SKM-1 treated with dmso at 0.1 percent for 144 hours (cell line): ENCODE measurements around the gene ETFBKMT.

ENCODE experiments used
- DNase-seq: peaks from one replicate; lab custom pipeline; 2025; ENCODE audit not compliant: unreplicated experiment; lab: John Stamatoyannopoulos, UW

Gene ETFBKMT, protein sequence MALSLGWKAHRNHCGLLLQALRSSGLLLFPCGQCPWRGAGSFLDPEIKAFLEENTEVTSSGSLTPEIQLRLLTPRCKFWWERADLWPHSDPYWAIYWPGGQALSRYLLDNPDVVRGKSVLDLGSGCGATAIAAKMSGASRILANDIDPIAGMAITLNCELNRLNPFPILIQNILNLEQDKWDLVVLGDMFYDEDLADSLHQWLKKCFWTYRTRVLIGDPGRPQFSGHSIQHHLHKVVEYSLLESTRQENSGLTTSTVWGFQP

GRCh38 chr12:31659087-31659942, at the start of gene ETFBKMT:
TSS of gene ETFBKMT (plus strand) at chr12:31659688. CDS start at chr12:31661954, 2,266 bp downstream.
- peak; percentile 77 for DNase-seq

DNA sequence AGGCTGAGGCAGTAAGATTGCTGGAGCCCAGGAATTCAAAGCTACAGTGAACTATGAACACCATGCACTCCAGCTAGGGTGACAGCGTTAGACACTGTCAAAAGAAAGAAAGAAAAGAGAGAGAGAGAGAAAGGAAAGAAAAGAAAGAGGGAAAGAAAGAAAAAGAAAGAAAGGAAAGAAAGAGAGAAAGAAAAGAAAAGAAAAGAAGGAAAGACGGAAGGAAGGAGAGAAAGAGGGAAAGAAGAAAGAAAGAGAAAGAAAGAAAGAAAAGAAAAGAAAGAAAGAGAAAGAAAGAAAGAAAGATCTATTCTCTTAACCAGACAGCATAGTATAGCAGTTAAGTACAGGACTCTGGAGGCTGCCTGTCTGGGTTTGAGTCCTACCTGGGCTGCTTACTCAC, 46.7 kb upstream of the ETFBKMT start:
- no peak for DNase-seq

DNA sequence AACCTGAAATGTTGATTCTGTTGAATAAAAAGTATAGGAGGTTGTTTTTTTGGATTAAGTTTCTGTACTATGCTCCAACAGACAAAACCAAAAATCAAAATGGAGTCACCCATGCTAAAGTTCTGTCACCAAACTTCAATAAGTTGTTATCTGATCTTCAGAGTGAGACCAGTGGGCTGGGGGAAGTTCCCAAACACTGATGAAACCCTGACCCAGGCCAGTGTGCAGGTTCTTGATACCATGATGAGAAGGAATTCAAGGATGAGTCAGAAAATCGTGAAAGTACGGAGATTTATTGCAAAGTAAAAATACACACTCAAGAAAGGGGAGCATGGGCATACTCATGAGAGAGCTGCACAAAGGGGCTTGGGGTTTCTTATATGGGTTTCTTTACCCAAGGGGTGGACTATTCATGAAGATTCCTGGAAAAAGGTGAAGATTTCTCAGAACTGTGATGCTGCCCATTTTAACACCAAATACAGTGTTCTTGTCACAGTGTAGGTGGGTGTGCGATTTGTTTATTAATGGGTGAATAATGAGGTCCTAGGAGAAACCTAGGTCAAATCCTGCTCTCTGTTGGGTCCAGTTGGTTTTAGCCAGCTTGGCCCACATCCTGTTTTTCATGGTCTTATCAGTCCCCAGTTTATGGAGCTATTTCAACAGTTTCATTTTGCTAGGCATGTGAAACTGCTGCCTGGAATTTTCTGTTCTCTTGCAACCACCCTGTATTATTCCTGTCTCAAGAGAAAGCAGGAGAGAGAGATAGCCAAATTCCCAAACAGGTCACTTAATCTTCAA, 41.1 kb upstream of the ETFBKMT start:
- no peak for DNase-seq

- no peak for DNase-seq
Measured at GRCh38 chr12:31620311-31620710, 39.2 kb upstream of the ETFBKMT start.

GRCh38 chr12:31622038-31622437, 37.5 kb upstream of the ETFBKMT start:
- no peak for DNase-seq

DNA sequence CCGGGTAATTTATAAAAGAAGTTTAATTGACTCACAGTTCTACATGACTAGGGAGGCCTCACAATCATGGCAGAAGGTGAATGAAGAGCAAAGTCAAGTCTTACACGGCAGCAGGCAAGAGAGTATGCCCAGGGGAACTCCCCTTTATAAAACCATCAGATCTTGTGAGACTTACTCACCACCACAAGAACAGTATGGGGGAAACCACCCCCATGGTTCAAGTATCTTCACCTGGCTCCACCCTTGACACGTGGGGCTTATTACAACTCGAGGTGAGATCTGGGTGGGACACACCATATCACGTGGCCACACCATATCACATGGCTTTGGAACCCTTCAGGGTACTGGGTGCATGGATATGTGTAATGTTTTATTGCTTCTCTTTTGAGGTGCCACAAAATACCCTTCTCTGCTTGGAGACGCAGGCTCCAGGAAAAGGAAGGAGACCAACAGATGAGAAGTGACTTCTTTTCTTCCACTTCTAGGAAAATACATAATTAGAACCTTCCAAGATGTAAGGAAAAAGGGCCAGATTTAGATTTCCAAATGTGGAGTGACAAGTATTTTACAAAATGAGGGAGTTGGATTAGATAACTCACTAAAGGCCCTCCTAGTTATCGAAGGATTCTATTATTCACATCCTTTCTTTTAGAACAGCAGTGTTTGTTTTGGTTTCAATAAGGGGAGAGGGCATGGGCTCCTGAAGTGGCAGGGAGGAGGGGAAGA, 33.1 kb upstream of the ETFBKMT start:
- DNase-seq = no peak

DNA sequence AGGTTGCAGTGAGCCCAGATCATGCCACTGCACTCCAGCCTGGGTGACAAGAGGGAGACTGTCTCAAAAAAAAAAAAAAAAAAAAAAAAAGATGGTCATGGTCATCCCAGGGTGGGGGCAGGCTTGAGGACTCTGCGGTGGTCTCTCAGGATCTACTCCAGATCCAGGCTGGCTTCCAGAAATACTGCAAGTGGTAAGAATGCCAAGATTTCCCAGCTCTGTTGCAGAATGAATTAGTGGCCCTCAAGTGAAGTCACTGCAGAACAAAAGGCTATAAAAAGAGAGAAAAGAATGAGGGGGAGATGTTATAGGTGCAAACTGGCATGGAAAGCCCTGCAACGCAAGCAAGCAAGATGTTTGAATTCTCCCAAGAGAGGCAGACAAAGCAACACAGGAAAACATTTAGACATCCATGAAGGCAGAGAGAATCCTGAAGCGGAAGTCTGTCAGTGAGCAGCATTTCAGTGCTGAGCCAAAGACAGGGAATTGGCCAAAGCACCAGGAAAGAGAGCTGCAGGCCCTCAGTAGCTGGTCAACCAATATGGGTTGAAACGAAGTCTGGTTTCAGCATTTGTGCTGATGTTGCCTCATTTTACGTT, 31.9 kb upstream of the ETFBKMT start:
- DNase-seq = no peak

DNA sequence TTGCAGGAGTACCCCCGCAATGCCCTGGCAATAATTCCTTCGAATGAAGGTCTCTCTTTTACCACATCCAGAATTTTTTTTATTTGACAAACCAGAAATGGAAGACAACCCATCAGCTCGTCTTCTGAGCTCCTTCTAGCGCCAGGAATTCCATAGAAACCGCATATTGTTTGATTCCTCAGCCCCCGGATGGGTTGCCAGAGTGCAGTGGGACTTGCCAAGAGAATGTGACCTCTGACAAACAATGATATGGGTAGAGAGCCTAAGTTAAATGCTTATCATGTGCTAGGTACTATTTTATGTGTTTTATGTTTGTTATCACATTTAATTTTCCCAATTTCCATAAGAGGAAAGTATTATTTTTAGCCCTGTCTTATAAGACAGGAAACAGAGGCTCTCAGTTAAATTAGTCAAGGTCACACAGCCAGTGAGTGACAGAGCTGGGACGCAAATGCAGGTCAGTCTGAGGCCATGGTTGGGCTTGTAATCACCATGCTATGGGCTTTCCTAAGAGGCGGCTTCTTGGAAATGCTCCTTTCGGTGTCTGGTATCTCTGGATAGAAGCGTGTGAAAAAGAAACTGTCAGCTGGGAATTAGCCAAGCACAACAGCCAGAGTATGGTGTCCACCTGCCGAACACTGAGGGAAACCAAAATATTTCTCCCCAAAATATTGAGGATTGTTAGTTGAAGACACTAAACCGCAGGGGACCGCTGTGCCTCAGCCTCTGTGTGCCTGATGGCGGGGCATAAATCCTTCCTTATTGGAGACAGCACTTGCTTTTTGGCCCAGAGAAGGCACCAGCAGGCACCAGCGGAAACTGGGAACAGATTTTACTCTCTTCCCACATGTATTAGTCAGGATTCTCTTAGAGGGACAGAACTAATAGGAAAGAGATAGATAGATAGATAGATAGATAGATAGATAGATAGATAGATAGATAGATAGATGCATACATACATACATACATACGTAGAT, 29.4 kb upstream of the ETFBKMT start:
- DNase-seq = no peak

- no peak for DNase-seq
Measured at GRCh38 chr12:31631023-31631724, 28.3 kb upstream of the ETFBKMT start.

DNA sequence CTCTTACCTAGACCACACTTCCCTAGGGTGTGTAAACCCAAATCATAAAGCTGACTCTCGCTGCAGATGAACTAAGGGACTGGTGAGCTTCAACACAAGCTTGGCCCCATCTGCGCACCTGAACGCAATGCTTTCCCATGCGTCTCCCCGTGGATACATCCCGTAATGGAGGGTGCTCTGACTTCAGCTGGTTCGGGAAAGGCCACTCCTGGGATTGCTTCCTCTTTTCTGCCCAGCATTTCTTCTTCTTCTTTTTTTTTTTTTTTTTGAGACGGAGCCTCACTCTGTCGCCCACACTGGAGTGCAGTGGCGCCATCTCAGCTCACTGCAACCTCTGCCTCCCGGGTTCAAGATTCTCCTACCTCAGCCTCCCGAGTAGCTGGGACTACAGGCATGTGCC, 27.7 kb upstream of the ETFBKMT start:
- no peak for DNase-seq

DNA sequence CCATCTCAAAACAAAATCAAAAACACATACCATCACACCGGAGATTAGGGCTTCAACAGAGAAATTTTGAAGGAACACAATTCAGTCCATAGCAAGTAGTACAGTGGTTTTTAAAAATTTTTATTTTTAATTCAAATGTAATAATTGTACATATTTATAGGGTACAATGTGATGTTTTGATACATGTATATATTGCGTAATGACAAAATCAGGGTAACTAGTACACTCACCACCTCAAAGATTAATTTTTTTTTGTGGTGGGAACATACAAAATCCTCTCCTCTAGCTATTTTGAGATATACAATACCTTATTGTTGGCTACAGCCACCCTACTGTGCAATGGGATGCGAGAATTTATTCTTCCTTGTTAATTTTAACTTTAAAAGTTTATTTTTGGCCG, 26.0 kb upstream of the ETFBKMT start:
- no peak for DNase-seq

GRCh38 chr12:31634620-31635019, 24.9 kb upstream of the ETFBKMT start:
- DNase-seq = no peak

DNA sequence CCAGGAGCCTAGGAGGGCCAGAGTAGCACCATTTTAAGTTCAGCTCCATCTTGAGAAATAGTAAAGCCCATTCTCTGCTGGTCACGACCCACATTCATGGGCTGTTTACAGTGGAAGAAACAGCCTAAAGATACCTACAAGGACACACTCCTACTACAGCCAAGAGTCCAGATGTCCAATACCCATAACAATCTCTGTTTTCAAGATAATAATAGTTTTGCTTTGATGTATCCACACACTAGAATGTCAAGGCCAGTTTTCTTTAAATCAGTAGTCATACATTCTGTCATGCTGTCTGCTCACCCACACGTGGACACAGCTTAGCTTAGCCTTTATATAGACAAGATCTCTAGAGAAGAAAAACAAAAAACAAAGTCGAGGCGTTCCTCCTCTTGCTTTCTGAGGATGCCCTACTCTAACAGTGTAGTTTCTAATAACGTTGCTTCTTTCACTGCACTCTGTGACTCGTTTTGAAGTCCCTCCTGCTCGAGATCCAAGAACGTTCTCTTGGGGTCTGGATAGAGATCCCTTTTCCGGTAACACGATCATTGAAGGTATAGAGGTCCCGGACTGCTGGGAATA, 17.9 kb upstream of the ETFBKMT start:
- DNase-seq = no peak

- no peak for DNase-seq
Measured at GRCh38 chr12:31644536-31644935, 15.0 kb upstream of the ETFBKMT start.

DNA sequence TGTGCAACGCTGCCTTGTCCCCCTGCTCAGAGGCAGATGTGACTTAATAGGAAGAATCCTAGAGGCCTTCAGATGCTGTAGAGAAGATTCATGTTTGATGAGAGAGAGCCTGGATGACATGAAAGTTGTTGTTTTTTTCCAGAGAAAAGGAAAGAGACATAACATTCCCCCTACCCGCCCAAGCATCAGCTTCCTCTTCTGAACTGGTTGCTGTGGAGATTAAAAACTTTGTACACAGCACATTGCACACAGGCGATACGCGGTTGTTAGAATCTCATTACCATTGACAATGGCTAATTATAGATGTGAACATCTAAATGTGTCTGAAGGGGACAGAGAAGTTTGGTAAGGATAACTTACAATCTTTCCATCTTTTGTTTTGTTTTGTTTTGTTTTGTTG, 13.6 kb upstream of the ETFBKMT start:
- DNase-seq = no peak

GRCh38 chr12:31647086-31647491, 12.4 kb upstream of the ETFBKMT start:
- no peak for DNase-seq

- DNase-seq = no peak
Measured at GRCh38 chr12:31650918-31651317, 8.6 kb upstream of the ETFBKMT start.

DNA sequence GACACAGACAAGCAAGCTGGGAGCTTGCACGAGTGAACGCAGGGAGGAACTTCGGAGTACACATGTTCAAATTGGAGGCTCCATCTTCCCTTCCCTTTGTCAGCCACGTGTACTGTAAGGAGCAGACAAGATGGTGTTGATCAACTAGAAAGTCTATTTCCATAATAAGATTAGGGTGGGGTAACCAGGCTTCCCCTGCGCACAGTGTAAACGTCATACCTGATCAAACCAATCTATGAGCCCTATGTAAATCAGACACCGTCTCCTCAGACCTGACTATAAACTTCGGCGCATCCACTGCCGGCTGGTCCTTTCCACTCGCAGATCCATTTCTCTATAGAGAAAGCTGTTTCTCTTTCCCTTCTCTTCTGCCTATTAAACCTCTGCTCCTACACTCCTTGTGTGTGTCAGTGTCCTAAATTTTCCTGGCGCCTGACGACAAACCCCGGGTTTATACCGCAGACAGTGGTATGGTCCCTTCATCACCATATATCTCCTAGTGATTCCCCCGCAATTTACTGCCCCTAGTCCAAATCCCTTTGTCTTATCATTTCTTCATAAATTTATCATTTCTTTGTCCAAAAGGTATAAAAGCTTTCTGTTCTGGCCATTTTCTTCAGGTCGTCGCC, 7.5 kb upstream of the ETFBKMT start:
- DNase-seq = no peak
